Measurements from ENCODE around the gene CHKA.

CHKA gene

GRCh38 chr11:68014947-68015447, 106.2 kb downstream of the CHKA start:
- TF ChIP-seq CTCF (IDR thresholded peaks at IDR 0.05; ENCODE audit: low read depth, low read length): no peak
- DNase-seq (ENCODE audit: extremely low read depth, low read depth): no peak

DNA sequence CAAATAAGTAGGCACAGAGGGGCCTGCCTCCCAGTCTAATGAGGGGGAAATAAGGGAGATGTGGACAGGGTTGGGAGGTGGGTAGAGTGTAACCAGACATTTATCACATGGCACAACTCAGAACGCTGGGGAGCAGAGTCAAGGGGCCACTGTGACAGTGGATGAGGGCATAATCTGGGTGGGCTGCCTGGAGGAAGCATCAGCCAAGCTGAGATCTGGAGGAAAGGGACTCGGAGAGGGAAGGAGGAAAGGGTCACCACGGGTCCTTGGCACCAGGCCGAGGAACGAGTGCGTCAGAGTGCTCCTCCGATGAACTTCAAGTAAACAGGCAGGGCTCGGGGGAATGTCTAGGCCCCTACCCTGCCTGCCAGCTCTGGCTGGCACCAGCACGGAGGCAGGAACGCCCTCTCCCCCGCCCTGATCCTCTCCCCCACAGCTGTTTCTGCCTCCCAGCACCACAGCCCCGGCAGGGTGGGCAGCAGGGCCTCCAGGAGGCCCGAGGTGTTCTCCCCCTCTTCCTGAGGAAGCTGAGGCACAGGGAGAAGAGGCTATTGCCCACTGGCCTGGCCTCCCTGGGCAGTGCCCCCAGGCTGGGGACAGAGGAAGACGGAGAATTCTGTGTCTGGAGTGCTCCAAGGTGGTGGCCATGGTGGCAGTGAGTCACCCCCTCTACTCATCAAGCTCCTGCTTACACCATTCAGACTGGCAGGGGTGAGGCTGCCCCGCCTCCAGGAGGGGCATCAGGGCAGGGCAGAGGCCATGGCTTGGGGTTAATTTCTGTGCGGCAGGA, 106.8 kb downstream of the CHKA start:
- no peak for TF ChIP-seq CTCF (IDR thresholded peaks at IDR 0.05; ENCODE audit: low read depth, low read length)

DNA sequence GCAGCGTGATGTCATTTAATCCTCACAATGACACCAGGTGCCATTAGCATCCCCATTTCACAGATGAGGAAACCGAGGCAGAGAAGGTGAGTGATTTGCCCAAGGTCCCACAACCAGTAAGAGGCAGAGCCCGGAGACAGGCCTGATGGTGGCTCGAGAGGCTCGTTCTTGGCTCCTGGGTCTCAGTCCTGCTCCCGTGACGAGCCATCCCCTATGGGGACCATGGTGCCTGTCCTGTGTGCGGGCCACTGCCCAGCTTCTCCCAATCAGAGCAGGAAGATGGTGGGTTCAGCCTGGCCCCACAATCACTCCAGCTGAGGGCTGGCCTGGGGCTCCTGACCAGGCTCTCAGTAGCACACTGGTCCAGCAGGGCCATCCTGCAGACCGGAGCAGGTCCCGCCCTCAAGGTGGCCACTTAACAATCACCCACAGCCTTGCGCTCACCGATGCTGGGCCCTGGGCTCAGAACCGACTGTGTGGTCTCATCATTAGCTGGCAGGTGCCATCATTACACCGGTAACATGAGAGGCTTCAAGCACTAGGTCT, 107.5 kb downstream of the CHKA start:
- TF ChIP-seq CTCF (IDR thresholded peaks at IDR 0.05; ENCODE audit: low read depth, low read length): no peak
- no peak for DNase-seq (ENCODE audit: extremely low read depth, low read depth)

More for the DNA sequence above, 106.8 kb downstream of the CHKA start:
- peak; percentile 72 for DNase-seq (ENCODE audit: extremely low read depth, low read depth)

DNA sequence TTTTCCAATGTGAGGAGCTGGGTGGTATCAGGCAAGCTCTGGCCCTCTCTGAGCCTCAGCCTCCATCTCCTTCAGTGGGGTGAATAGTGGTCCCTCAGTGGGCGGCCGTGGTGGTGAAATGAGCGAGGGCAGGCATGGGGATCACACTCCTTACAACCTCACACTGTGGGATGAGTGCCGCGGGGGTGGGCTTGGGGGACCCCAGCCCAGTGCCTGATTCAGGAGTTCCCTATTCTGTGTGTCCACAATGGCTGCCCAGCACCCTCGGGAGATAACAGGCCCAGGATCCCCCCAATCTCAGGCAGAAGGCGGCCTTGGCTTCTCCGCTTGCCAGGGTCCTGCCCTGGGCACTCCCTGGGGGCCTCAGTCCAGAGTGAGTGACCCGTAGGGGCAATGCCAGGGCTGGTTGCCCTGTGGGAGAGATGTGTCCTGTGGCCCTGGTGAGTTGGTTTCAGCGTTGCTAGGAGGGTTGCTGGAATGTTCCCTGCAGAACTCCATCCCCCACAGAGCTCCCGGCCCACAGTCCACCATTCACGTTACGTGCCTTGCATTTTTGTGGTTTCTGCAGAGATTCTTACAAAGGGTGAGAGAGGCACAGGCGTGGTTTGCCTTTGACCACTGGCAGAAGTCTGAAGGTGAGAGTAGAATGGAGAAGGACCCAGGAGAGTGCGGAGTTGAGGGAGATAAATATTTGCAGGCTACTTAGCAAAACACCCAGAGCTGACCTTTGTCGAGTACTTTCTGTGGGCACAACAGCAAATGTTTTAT, 108.2 kb downstream of the CHKA start:
- peak; percentile 88 for DNase-seq (ENCODE audit: extremely low read depth, low read depth)
- TF ChIP-seq CTCF (IDR thresholded peaks at IDR 0.05; ENCODE audit: low read depth, low read length): no peak

GRCh38 chr11:68012044-68012842, 108.9 kb downstream of the CHKA start:
- no peak for DNase-seq (ENCODE audit: extremely low read depth, low read depth)
- no peak for TF ChIP-seq CTCF (IDR thresholded peaks at IDR 0.05; ENCODE audit: low read depth, low read length)

- no peak for DNase-seq (ENCODE audit: extremely low read depth, low read depth)
- no peak for TF ChIP-seq CTCF (IDR thresholded peaks at IDR 0.05; ENCODE audit: low read depth, low read length)
Observed at GRCh38 chr11:68011051-68011943, 109.9 kb downstream of the CHKA start.

Data from AG09319 (cell line).